Neural progenitor cell (in vitro differentiated cells): ENCODE measurements around the gene EXOC4. TPM values are rescaled to one million over a fixed set of nuclear protein-coding genes. Genes with fewer than 3 reads are reported as not detected.

Source experiments
- DNase-seq: peaks from one replicate; pipeline ENCODE4 v3.0.0-alpha.2; 2016; ENCODE audit warnings: low spot score
- H2AFZ ChIP-seq: fragments of 200-600 bp; sonication (generic); replicated peaks from 2 replicates; pipeline ENCODE4 v1.6.1; 2016; ENCODE audit warnings: antibody characterized with exemption
- H3F3A ChIP-seq: fragments of 200-600 bp; sonication (generic); 2 replicates; pipeline ENCODE4 v1.6.1; 2016; ENCODE audit warnings: antibody characterized with exemption, low read depth
- H3K27ac ChIP-seq: fragments of 200-600 bp; sonication (generic); 2 replicates; pipeline ENCODE4 v1.5.1; 2016; ENCODE audit warnings: mild to moderate bottlenecking
- H3K27me3 ChIP-seq: fragments of 200-600 bp; sonication (generic); 2 replicates; pipeline ENCODE4 v1.6.1; 2016; ENCODE audit warnings: mild to moderate bottlenecking, moderate library complexity
- H3K36me3 ChIP-seq: fragments of 200-600 bp; sonication (generic); 2 replicates; pipeline ENCODE4 v1.5.1; 2016
- H3K4me1 ChIP-seq: fragments of 200-600 bp; sonication (generic); 2 replicates; pipeline ENCODE4 v1.6.1; 2016; ENCODE audit warnings: mixed run types
- H3K4me2 ChIP-seq: fragments of 200-600 bp; sonication (generic); 2 replicates; pipeline ENCODE4 v1.6.1; 2016
- H3K4me3 ChIP-seq: fragments of 200-600 bp; sonication (generic); 2 replicates; pipeline ENCODE4 v1.5.1; 2016
- H3K79me2 ChIP-seq: fragments of 200-600 bp; sonication (generic); 2 replicates; pipeline ENCODE4 v1.6.1; 2016; ENCODE audit warnings: low read depth
- H3K9ac ChIP-seq: fragments of 200-600 bp; sonication (generic); 2 replicates; pipeline ENCODE4 v1.6.1; 2016
- H3K9me3 ChIP-seq: fragments of 200-600 bp; sonication (generic); 2 replicates; pipeline ENCODE4 v1.5.1; 2016; ENCODE audit warnings: low read depth
- H4K20me1 ChIP-seq: fragments of 200-600 bp; sonication (generic); 2 replicates; pipeline ENCODE4 v1.6.1; 2016; ENCODE audit warnings: low read depth
- H3K27ac Mint-ChIP-seq: 3 replicates; pipeline ENCODE4 v1.8.0; 2021; ENCODE audit warnings: mixed read lengths
- H3K27me3 Mint-ChIP-seq: 2 replicates; pipeline ENCODE4 v1.8.0; 2022; ENCODE audit warnings: low read depth, mild to moderate bottlenecking, inconsistent platforms, moderate library complexity, mixed read lengths; ENCODE audit not compliant: insufficient read depth
- H3K36me3 Mint-ChIP-seq: 3 replicates; pipeline ENCODE4 v1.8.0; 2021; ENCODE audit warnings: mixed read lengths
- H3K4me1 Mint-ChIP-seq: 3 replicates; pipeline ENCODE4 v1.8.0; 2021; ENCODE audit warnings: mixed read lengths
- H3K4me3 Mint-ChIP-seq: 3 replicates; pipeline ENCODE4 v1.8.0; 2021; ENCODE audit warnings: mild to moderate bottlenecking, moderate library complexity, mixed read lengths
- H3K9me3 Mint-ChIP-seq: 3 replicates; pipeline ENCODE4 v1.8.0; 2020; ENCODE audit warnings: mixed read lengths
- CTCF ChIP-seq: fragments of 200-600 bp; sonication (generic); IDR thresholded peaks from 2 replicates; pipeline ENCODE4 v1.5.1; 2017; ENCODE audit warnings: antibody characterized with exemption, mild to moderate bottlenecking
- EZH2 ChIP-seq: fragments of 200-600 bp; sonication (generic); IDR thresholded peaks from 2 replicates; pipeline ENCODE4 v1.6.1; 2017; ENCODE audit warnings: antibody characterized with exemption, mild to moderate bottlenecking, moderate library complexity
- EZH2phosphoT487 ChIP-seq: fragments of 200-600 bp; sonication (generic); IDR thresholded peaks from 2 replicates; pipeline ENCODE4 v1.6.1; 2017; ENCODE audit warnings: antibody characterized with exemption
- total RNA-seq: library from RNA; depleted of rRNA; stranded (reverse); fragments of >200 nt; gene quantifications from 2 replicates; pipeline ENCODE4 v1.2.3, GENCODE V29; 2015; ENCODE audit warnings: low replicate concordance

EXOC4 gene
- total RNA-seq, 1 donor from 2014 or later: 129 TPM

- DNase-seq: peak; percentile 1
Observed at GRCh38 chr7:133696056-133696455, 443.2 kb downstream of the EXOC4 start.

GRCh38 chr7:133697585-133697984 is 444.7 kb downstream of the EXOC4 start:
- Histone ChIP-seq H3K36me3 (no peaks in the 10 kb centered on the region), H4K20me1 (no peaks in the 10 kb centered on the region), H3K4me3 (no peak overlapping the region), H3K79me2 (no peaks in the 10 kb centered on the region), H3K27me3 (no peaks in the 10 kb centered on the region), H3K27ac (no peak overlapping the region), H2AFZ (no peak overlapping the region), H3K9ac (no peak overlapping the region), H3K4me1 (peaks cover 8% of the 10 kb centered on the region), H3F3A (no peaks in the 10 kb centered on the region), H3K4me2 (no peak overlapping the region), H3K9me3 (no peaks in the 10 kb centered on the region)
- Mint-ChIP-seq H3K4me1 (peaks cover 2% of the 10 kb centered on the region), H3K27ac (no peak overlapping the region), H3K36me3 (no peaks in the 10 kb centered on the region), H3K9me3 (no peaks in the 10 kb centered on the region), H3K27me3 (no peaks in the 10 kb centered on the region), H3K4me3 (no peak overlapping the region)
- TF ChIP-seq EZH2 (no peak), EZH2phosphoT487 (no peak), CTCF (no peak)
- no peak for DNase-seq

More at GRCh38 chr7:133696056-133696455, 443.2 kb downstream of the EXOC4 start:
- H3K27me3 ChIP-seq: no peaks in the 10 kb centered on the region
- Mint-ChIP-seq H3K4me3 (no peak overlapping the region), H3K36me3 (no peaks in the 10 kb centered on the region), H3K27me3 (no peaks in the 10 kb centered on the region), H3K27ac (no peak overlapping the region), H3K4me1 (peaks cover 7% of the 10 kb centered on the region), H3K9me3 (no peaks in the 10 kb centered on the region)
- no peaks in the 10 kb centered on the region for H3K79me2 ChIP-seq
- no peak overlapping the region for H3K4me2 ChIP-seq
- H2AFZ ChIP-seq: no peak overlapping the region
- no peaks in the 10 kb centered on the region for H3K9me3 ChIP-seq
- H3K9ac ChIP-seq: no peak overlapping the region
- H3K27ac ChIP-seq: no peak overlapping the region
- H3K4me1 ChIP-seq: peaks cover 8% of the 10 kb centered on the region
- TF ChIP-seq CTCF (no peak), EZH2phosphoT487 (no peak), EZH2 (no peak)
- no peaks in the 10 kb centered on the region for H3K36me3 ChIP-seq
- no peaks in the 10 kb centered on the region for H4K20me1 ChIP-seq
- H3K4me3 ChIP-seq: no peak overlapping the region
- H3F3A ChIP-seq: no peaks in the 10 kb centered on the region

- no peak overlapping the region for H2AFZ ChIP-seq
- TF ChIP-seq EZH2phosphoT487 (no peak), CTCF (no peak), EZH2 (no peak)
- H3K9me3 ChIP-seq: no peaks in the 10 kb centered on the region
- peaks cover 2% of the 10 kb centered on the region for H3K4me1 Mint-ChIP-seq
- no peak overlapping the region for H3K27ac ChIP-seq
- H3F3A ChIP-seq: no peaks in the 10 kb centered on the region
- no peaks in the 10 kb centered on the region for H4K20me1 ChIP-seq
- no peaks in the 10 kb centered on the region for H3K9me3 Mint-ChIP-seq
- no peaks in the 10 kb centered on the region for H3K27me3 Mint-ChIP-seq
- no peak overlapping the region for H3K27ac Mint-ChIP-seq
- H3K4me3 ChIP-seq: no peak overlapping the region
- no peaks in the 10 kb centered on the region for H3K27me3 ChIP-seq
- no peak overlapping the region for H3K9ac ChIP-seq
- H3K79me2 ChIP-seq: no peaks in the 10 kb centered on the region
- H3K36me3 ChIP-seq: no peaks in the 10 kb centered on the region
- H3K4me1 ChIP-seq: peaks cover 8% of the 10 kb centered on the region
- no peak overlapping the region for H3K4me2 ChIP-seq
- H3K36me3 Mint-ChIP-seq: no peaks in the 10 kb centered on the region
- no peak overlapping the region for H3K4me3 Mint-ChIP-seq
- no peak for DNase-seq
Observed at GRCh38 chr7:133698127-133698526, 445.2 kb downstream of the EXOC4 start.
